HG03196 (cell line): Measurements from ENCODE around the gene KBTBD6.
A peak's percentile ranks its signal among the peaks of the same experiment; 100 is the strongest.
"Not testable (repeated sequence)": the region's sequence is repeated elsewhere in the genome, so short reads cannot be mapped to it uniquely, and the experiment has no call there.

ENCODE experiments used
- ATAC-seq: cut with Tn5 transposase; IDR thresholded peaks from one replicate; pipeline ENCODE4 v1.9.1; 2021; ENCODE audit not compliant: unreplicated experiment

The KBTBD6 gene

DNA sequence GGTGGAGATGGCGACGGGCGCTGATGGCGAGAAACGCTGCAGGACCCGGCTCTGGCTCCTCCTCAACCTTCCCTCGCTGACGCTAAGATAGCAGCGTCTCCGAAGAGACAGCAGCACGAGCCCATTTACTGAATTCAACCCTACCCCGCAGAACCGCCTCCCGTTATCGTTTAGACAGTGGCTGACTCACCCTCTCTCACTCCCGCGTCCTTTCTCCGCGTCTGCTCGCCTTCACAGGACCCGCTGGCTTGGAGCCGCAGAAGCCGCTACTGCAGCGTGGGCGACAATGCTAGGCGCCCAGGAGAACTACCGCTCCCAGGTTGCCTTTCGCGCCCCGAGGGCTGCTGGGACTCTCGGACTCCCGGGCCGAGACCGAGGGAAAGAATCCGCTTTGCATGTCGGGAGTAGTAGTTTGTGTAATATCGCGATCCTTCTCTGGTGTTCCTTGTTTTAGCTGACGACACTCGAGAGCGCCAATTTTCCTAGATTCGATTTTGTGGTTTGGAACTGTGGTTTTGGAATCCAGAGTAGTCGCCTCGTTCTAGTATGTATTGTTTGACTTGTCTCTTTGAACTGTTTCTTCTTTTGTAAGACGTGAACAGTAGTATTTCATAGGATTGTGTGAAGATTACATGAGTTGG is at the start of gene KBTBD6:
KBTBD6 (minus strand) TSS at position 291 of the 641 bp plus-strand sequence. CDS start 291 bp downstream, outside the sequence.
- peak; percentile 93 for ATAC-seq

- no peak for ATAC-seq
Observed at GRCh38 chr13:41182231-41182630, 49.6 kb upstream of the KBTBD6 start.

DNA sequence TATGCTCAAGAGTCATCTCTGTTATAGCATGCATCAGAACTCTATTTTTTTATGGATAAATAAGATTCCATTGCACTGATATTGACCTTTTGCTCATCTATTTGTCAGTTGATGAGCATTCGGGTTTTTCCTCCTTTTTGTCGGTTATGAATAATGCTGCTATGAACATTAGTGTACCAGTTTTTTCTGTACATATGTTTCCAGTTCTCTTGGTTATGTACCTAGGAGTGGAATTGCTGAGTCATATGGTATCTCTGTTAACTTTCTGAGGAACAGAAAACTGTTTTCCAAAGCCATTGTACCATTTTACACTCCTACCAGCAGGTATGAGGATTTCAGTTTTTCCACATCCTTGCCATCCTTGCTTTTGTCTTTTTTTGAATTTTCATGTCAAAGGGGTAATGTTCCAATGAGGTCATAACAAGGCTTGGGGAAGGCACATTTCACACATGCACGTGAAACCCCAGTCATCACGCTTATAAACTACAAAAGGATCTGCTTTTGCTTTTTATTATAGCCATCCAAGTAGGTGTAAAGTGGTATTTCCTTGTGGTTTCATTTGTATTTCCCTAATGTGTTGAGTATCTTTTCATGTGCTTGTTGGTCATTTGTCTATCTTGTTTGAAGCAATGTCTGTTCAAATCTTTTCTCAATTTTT is 47.1 kb upstream of the KBTBD6 start:
- no peak for ATAC-seq

GRCh38 chr13:41178040-41178439 is 45.4 kb upstream of the KBTBD6 start:
- no peak for ATAC-seq

GRCh38 chr13:41177616-41178015 is 45.0 kb upstream of the KBTBD6 start:
- ATAC-seq = no peak

- not testable (repeated sequence) for ATAC-seq
Observed at GRCh38 chr13:41175576-41175975, 43.0 kb upstream of the KBTBD6 start.

GRCh38 chr13:41162151-41162550 is 29.5 kb upstream of the KBTBD6 start:
- ATAC-seq = no peak

- ATAC-seq = no peak
Observed at GRCh38 chr13:41159174-41159573, 26.6 kb upstream of the KBTBD6 start.

- ATAC-seq = no peak
Observed at GRCh38 chr13:41157048-41157717, 24.6 kb upstream of the KBTBD6 start.

DNA sequence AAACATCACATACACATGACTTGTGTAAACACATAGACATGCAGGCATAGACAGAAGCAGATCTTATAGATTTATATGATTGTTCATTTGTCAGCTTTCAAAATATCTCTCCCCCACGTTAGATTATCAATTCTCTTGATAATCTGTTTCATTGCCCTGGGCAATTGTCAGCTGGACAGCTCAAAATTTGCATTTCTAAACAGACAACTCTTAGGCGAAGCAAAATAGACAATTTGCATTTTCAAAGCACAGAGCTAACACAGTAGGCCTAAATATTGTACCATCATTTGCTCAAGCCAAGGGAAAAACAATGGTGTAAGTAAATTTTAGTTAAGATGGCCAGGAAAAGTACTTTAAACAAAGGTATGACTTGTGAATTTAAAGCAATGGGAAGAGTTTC is 24.0 kb upstream of the KBTBD6 start:
- ATAC-seq = no peak

- ATAC-seq = no peak
Observed at GRCh38 chr13:41154042-41154441, 21.4 kb upstream of the KBTBD6 start.

DNA sequence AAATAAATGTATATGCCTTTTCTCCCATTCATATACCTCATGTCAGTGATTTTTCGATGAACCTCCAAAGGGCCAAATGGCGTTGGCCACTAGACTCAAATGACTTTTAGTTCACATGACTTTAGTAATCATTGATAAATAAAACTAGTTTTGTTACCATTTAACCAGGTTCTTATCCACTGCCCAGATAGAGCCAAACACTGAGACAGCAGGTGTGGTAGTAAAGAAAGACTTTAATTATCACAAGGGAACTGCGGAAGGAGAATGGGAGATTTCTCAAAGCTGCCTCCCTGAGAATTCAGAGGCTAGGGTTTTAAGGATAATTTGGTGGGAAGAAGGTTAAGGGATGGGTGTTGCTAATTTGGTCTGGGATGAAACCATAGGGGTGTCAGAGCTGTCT is 19.4 kb upstream of the KBTBD6 start:
- no peak for ATAC-seq

DNA sequence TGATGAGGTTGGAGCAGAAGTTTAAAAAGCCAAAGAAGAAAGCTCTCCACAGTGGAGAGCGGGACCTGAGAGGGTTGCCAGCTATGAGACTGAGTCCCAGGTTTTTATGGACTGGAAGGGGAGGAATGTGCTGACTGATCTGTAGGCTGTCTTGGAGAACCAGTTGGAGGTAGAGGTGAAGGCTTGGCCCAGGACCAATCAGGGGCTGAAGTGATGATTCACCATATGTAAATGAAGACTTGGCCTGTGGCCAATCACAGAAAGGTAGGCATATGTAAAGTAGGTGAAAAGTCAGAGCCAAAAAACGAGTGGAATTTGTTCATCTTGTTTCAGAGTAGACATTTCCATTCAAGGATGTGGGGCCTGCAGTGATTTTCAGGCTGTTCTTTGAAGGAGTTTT is 17.5 kb upstream of the KBTBD6 start:
- ATAC-seq = no peak

GRCh38 chr13:41148419-41149283 is 16.0 kb upstream of the KBTBD6 start:
- ATAC-seq = no peak

DNA sequence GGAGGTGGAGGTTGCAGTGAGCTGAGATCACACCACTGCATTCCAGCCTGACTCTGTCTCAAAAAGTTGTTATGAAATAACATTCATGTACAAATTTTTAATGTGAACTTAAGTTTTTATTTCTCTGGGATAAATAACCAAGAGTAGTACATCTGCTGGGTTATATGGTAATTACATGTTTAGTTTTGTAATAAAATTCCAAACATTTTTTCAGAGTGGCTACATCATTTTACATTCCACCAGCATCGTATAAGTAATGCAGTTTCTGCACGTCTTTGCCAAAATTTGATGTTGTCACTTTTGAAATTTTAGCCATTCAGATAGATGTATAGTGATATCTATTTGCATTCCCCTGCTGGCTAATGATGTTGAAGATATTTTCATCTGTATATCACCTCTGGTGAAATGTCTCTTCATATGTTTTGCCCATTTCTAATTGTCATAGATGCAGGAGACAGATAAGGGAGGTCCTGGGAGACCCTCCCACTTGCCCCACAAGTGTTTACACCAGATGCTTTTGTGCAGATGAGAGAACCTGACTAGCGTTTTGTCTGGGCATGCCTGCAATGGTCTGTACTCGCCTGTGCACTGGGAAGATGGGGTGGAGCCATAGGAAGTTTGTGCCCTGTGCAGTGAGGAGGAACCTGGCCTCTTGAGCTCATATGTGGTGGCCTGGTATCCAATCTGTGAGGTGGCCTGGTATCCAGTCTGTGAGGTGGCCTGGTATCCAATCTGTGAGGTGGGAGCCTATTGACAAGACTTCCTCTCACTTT is 12.7 kb upstream of the KBTBD6 start:
- no peak for ATAC-seq

DNA sequence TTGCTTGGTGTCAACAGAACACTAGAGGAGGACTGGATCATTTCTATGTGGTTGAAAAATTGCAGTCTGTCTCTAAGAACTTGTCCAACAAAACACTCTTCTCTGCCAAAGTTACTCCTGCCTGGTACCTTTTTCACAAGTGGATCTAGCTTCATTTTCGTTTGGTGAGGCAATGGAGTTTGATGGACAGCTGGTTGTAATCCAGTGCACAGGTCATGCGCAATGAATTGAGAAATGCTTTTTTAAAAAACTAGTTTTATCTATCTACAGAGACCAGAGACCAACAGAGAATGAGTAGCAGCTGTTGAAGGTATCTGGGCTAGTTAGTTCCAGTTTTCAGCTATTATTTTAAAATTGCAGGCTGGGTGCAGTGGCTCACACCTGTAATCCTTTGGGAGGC is 12.0 kb upstream of the KBTBD6 start:
- ATAC-seq = no peak

DNA sequence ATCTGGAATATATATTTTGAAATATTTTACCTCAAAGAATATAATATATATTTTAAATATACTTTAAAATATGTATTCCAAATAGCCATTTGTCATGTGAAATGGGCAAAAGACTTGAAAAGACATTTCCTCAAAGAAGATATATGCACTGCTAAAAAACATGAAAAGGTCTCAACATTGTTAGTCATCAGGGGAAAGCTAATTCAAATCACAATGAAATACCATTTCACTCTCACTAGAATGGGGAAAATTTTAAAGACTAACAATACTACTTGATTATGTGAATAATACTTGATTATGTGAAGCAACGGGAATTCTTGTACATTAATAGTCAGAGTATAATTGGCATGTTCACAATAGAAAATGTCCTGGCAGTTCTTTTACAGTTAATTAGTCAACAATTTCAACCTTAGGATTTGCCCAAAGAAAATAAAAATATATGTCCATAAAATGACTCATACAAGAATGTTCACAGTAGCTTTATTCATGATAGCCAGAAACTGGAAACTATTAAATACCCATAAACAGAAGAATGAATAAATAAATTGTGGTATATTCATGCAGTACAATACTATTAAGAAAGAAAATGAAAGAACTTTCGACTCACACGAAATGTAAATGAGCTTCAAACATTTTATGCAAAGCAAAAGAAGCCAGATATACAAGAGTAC is 6.8 kb upstream of the KBTBD6 start:
- no peak for ATAC-seq

DNA sequence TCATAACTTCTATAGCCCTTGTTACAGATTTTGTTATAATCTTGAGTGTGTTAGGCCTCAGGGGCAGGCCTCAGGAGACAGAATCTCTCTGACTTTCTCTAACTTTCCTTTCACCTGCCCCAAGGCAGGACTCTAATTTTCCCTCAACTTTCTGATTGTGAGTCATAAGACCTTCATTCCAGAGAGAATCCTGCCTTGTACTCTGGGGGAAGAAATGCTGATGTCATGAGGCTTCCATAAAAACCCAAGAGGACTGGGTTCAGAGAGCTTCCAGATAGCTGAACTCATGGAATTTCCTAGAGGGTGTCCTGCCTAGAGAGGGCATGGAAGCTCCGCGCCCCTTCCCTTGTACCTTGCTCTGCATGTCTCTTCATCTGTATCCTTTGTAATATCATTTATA is 5.3 kb upstream of the KBTBD6 start:
- ATAC-seq = no peak

DNA sequence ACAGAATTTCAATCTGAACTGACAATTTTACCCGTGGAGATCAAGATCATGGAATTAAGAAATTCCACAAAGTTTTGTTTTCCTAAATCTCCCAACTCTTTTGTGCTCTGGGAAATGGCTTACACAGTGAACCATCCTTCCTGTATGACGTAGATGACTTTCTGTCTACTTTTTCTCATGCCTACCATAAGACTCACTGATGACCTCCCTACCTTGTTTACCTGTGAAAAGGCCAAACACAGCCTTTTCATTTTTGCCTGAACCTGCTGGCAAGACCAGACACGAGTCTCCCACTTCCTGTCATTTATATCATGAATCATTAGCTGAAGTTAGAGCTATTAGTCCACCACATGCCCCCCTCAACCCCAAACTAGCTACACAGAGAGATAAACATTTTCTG is 4.6 kb upstream of the KBTBD6 start:
- ATAC-seq = no peak

- no peak for ATAC-seq
Observed at GRCh38 chr13:41136396-41137031, 3.9 kb upstream of the KBTBD6 start.
